ENCODE measurements around the gene KBTBD13.

Gene KBTBD13

DNA sequence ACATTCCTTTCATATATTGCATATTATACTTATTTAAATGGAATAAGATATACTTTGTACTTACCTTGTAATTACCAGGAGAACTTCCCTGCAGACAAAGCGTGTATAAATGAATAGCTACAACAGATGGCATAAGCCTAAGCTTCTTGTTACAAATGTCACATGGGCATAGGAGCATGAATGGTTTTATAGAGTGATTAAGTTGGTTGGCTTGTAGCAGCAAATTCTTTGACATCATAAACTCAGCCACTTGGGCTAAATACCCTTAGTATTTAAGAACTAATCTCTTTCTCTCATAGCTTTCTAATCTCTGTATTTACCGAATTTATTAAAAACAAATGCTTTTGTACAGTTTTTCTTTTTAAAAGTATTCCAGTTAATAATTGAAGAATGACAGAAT is 38.5 kb downstream of the KBTBD13 start, which contains the start of gene UBAP1L:
Gene UBAP1L (minus strand): TSS at position 115 of the 400 bp plus-strand sequence. CDS start 8,985 bp downstream, outside the sequence.
- no peaks in the 10 kb centered on the region for H3K4me1 Mint-ChIP-seq (ENCODE audit: low read depth)
- peaks cover 33% of the 10 kb centered on the region for H3K36me3 Mint-ChIP-seq (ENCODE audit: low read depth)
- no peak within 1 kb of the TSS for H3K4me3 Mint-ChIP-seq
- H3K9me3 Mint-ChIP-seq, result no peaks in the 10 kb centered on the region
- H3K27ac Mint-ChIP-seq, result no peak within 1 kb of the TSS
- H3K27me3 Mint-ChIP-seq (ENCODE audit: low read depth), result no peaks in the 10 kb centered on the region
- no peak for DNase-seq (ENCODE audit: low spot score)

DNA sequence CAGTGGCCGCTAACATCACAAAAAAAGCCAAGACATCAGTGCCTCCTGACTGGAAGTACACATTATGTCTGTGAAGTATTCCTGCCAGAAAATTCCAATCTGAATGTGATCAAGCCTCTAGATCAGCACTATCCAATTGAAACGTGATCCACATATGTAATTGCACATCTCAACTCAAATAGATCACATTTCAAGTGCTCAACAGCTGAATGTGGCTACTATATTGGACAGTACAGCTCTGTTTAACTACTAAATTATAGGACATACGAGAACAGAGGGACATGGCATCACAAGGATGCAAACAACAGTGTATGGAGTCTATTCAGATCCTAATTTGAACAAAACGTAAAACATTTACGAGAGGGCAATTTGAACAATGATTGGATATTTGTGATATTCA is 39.0 kb downstream of the KBTBD13 start:
- H3K36me3 Mint-ChIP-seq (ENCODE audit: low read depth), result peaks cover 33% of the 10 kb centered on the region

More for the DNA sequence above, 39.0 kb downstream of the KBTBD13 start:
- Mint-ChIP-seq H3K27ac (no peak overlapping the region), H3K27me3 (ENCODE audit: low read depth) (no peaks in the 10 kb centered on the region), H3K4me3 (no peak overlapping the region), H3K9me3 (no peaks in the 10 kb centered on the region), H3K4me1 (ENCODE audit: low read depth) (no peaks in the 10 kb centered on the region)
- no peak for DNase-seq (ENCODE audit: low spot score)
